Measurements from ENCODE around the gene ZNF260. TPM values are rescaled to one million over a fixed set of nuclear protein-coding genes. Genes with fewer than 3 reads are reported as not detected.

Gene ZNF260
- polyA plus RNA-seq (2012; ENCODE audit: insufficient read depth, insufficient read length, low read depth), result 7.2 TPM

GRCh38 chr19:36528194-36528920 is at the start of gene ZNF260:
ZNF260 (minus strand) TSS chr19:36528271; CDS start chr19:36515238, 13,033 bp downstream.
- peak; percentile 94 for DNase-seq
- TF ChIP-seq, protein P1, sequence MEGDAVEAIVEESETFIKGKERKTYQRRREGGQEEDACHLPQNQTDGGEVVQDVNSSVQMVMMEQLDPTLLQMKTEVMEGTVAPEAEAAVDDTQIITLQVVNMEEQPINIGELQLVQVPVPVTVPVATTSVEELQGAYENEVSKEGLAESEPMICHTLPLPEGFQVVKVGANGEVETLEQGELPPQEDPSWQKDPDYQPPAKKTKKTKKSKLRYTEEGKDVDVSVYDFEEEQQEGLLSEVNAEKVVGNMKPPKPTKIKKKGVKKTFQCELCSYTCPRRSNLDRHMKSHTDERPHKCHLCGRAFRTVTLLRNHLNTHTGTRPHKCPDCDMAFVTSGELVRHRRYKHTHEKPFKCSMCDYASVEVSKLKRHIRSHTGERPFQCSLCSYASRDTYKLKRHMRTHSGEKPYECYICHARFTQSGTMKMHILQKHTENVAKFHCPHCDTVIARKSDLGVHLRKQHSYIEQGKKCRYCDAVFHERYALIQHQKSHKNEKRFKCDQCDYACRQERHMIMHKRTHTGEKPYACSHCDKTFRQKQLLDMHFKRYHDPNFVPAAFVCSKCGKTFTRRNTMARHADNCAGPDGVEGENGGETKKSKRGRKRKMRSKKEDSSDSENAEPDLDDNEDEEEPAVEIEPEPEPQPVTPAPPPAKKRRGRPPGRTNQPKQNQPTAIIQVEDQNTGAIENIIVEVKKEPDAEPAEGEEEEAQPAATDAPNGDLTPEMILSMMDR (IDR thresholded peaks at IDR 0.05; ENCODE audit: low read depth, low read length), result no peak
- peaks cover 15% of the 10 kb centered on the region for H3K36me3 ChIP-seq
- peak within 1 kb of the TSS; percentile 93 for H3K4me3 ChIP-seq (ENCODE audit: low read depth, low read length)
- no peaks in the 10 kb centered on the region for H3K27me3 ChIP-seq
- H3K4me1 ChIP-seq, result no peaks in the 10 kb centered on the region
- H3K9me3 ChIP-seq, result no peaks in the 10 kb centered on the region

DNA sequence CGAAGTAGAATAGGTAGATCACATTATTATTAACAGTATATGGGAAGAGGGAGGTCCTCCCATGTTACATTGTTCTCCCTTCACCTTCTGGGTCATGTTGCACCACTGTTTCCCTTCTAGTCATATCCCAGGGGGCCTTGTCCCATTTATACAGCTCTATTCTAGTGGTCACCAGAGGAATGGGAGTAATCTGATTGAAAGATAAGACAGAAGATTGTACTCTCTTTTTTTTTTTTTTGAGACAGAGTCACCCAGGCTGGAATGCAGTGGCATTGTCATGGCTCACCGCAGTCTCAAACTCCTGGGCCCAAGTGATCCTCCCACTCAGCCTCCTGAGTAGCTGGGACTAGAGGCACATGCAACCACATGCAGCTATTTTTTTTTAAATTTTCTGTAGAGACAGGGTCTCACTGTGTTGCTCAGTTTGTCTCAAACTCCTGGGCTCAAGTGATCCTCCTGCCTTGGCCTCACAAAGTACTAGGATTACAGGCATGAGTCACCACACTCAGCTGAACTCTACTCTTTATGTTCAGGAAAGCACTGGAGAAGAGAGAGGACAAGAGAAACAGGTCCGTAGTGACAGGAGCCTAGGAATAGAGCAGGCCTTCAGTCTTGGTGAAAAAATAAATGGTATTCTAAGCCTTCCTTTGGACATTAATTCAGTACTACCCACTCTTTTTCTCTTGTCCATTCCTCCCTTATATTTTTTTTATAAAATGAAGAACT is 49.4 kb upstream of the ZNF260 start:
- H3K4me1 ChIP-seq, result no peaks in the 10 kb centered on the region
- TF ChIP-seq, protein P1 (IDR thresholded peaks at IDR 0.05; ENCODE audit: low read depth, low read length), result no peak
- no peaks in the 10 kb centered on the region for H3K27me3 ChIP-seq
- H3K36me3 ChIP-seq, result peaks cover 16% of the 10 kb centered on the region
- no peaks in the 10 kb centered on the region for H3K9me3 ChIP-seq
- no peak for DNase-seq
- H3K4me3 ChIP-seq (ENCODE audit: low read depth, low read length), result no peak overlapping the region

- Histone ChIP-seq H3K9me3 (peaks cover under 1% of the 10 kb centered on the region; the same call in 1 of the 2 replicates), H3K27me3 (no peaks in the 10 kb centered on the region), H3K36me3 (peaks cover 21% of the 10 kb centered on the region), H3K4me3 (ENCODE audit: low read depth, low read length) (no peak overlapping the region), H3K4me1 (no peaks in the 10 kb centered on the region)
- no peak for DNase-seq
- TF ChIP-seq, protein P1 (IDR thresholded peaks at IDR 0.05; ENCODE audit: low read depth, low read length), result no peak
These were observed 46.7 kb upstream of the ZNF260 start for GRCh38 chr19:36574741-36575140.

DNA sequence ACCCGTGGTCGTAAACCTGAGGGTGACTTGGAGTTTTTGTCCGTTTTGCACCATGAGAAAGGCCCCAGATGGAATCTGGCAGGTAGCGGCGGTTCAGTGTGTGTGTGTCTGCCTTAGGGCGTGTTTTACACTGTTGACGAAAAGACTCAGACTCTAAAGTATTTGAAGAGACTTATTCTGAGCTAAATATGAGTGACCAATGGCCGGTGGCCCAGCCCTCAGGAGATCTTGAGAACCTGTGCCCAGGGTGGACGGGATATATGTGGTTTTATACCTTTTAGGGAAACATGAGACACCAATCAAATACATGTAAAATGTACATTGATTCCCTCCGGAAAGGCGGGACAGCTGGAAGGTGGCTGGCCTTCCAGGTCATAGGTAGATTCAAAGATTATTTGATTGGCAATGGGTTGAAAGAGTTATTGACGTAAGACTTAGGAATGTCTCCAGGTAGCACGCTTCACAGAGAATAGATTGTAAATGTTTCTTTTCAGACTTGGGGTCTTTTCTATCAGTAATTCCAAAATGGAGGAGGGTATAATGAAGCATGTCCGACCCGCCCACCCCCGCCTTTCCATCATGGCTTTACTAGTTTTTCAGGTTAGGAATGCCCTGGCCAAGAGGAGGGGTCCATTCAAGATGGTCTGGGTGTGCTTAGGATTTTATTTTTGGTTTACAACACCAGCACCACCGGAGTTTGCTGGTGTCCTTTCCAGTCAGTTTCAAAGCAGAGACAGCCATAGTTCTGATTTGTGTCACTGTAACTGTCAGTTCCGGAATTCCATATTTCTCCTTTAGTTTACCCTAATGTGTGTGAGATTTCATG is 46.0 kb upstream of the ZNF260 start:
- Histone ChIP-seq H3K9me3 (peaks cover 4% of the 10 kb centered on the region; the same call in 1 of the 2 replicates), H3K27me3 (no peaks in the 10 kb centered on the region), H3K4me1 (no peaks in the 10 kb centered on the region), H3K36me3 (peaks cover 18% of the 10 kb centered on the region), H3K4me3 (ENCODE audit: low read depth, low read length) (peak overlapping the region; percentile 84)
- no peak for DNase-seq
- TF ChIP-seq, protein P1 (IDR thresholded peaks at IDR 0.05; ENCODE audit: low read depth, low read length), result no peak

DNA sequence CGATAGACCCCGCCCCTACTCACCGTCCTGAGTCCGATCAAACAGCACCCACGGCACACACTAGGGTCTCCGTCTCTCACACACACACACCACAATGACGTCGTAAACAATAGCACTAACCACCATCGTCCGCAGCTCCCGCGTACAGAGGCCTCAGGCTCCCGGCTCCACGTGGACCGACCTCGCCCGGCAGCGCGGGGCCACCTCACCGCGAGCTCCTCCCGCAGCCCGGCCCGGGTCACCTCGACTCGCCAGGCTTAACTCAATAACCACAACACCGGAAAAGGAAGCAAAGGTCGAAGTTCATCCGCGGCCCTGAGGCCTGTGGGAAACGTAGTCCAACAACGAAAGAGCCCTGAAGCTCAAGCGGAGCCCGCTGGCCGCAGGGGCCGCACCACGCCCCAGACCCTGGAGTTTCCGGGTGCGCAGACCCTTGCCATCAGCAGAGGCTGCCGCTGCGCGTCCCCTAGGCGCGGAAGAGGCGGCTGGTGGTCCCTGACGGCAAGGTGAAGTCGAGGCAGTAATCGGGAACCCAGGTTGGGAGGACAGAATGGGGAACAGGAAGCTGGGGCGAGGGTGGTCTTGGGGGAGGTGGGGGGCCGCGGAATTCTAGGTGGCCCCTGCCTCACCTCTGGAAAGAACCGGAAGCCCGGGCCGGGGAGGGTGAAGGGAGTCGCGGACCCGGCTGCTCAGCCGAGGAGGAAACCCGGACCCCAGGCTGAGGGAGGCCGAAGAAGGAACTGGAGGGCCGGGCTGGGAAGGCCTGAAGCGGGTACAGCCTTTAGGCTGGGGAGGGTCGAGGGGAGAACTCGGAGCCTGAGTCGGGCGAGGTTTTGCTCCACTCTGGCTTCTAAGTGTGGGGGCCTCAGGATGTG is 45.2 kb upstream of the ZNF260 start, which contains the start of gene ZNF529:
TSS of gene ZNF529 (minus strand) at position 273 of the 875 bp plus-strand sequence. CDS start 946 bp downstream, outside the sequence.
- Histone ChIP-seq H3K4me1 (no peaks in the 10 kb centered on the region), H3K4me3 (ENCODE audit: low read depth, low read length) (peak within 1 kb of the TSS; percentile 84), H3K36me3 (peaks cover 15% of the 10 kb centered on the region), H3K9me3 (peaks cover 4% of the 10 kb centered on the region; the same call in 1 of the 2 replicates), H3K27me3 (no peaks in the 10 kb centered on the region)
- TF ChIP-seq, protein P1 (IDR thresholded peaks at IDR 0.05; ENCODE audit: low read depth, low read length), result no peak
- peak; percentile 90 for DNase-seq
